OCI-LY3 (cell line): Measurements from ENCODE around the gene TARM1.
A peak's percentile ranks its signal among the peaks of the same experiment; 100 is the strongest.
"Not testable (repeated sequence)": the region's sequence is repeated elsewhere in the genome, so short reads cannot be mapped to it uniquely, and the experiment has no call there.

ENCODE experiments used
- H2AFZ ChIP-seq: fragments of 200-600, 300-600 bp; shearing (Covaris generic); 2 replicates; pipeline ENCODE4 v1.6.0; 2014; ENCODE audit warnings: antibody characterized with exemption, low read depth, low read length
- H3K27ac ChIP-seq: fragments of 200-600, 300-600 bp; sonication (generic); 2 replicates; pipeline ENCODE4 v1.5.1; 2014; ENCODE audit warnings: mild to moderate bottlenecking, low read length, moderate library complexity, mixed read lengths
- H3K27me3 ChIP-seq: fragments of 200-600, 300-600 bp; sonication (generic); 2 replicates; pipeline ENCODE4 v1.6.1; 2014; ENCODE audit warnings: low read depth, low read length, mixed read lengths
- H3K36me3 ChIP-seq: fragments of 200-600, 300-600 bp; sonication (generic); replicated peaks from 2 replicates; pipeline ENCODE3; 2014; ENCODE audit warnings: low read depth, low read length, mixed read lengths
- H3K4me1 ChIP-seq: fragments of 300-600, 200-600 bp; sonication (generic); 2 replicates; pipeline ENCODE4 v1.6.1; 2014; ENCODE audit warnings: low read length, mixed read lengths
- H3K4me2 ChIP-seq: fragments of 200-600, 300-600 bp; sonication (generic); 2 replicates; pipeline ENCODE4 v1.6.1; 2014; ENCODE audit warnings: low read length, mixed read lengths
- H3K4me3 ChIP-seq: fragments of 300-600, 200-600 bp; sonication (generic); 2 replicates; pipeline ENCODE4 v1.5.1; 2014; ENCODE audit warnings: antibody characterized with exemption, mild to moderate bottlenecking, low read length, moderate library complexity
- H3K79me2 ChIP-seq: fragments of 300-600, 200-600 bp; shearing (Covaris generic); 2 replicates; pipeline ENCODE4 v1.6.1; 2014; ENCODE audit warnings: mild to moderate bottlenecking, low read length, mixed read lengths
- H3K9ac ChIP-seq: fragments of 300-600, 200-600 bp; shearing (Covaris generic); 2 replicates; pipeline ENCODE4 v1.6.0; 2014; ENCODE audit warnings: mild to moderate bottlenecking, low read length, moderate library complexity
- H3K9me3 ChIP-seq: fragments of 200-600, 300-600 bp; shearing (Covaris generic); 2 replicates; pipeline ENCODE4 v1.6.1; 2014; ENCODE audit warnings: low read length, mixed read lengths; ENCODE audit not compliant: insufficient read depth
- H4K20me1 ChIP-seq: fragments of 200-600, 300-600 bp; sonication (generic); 2 replicates; pipeline ENCODE4 v1.6.1; 2016; ENCODE audit warnings: low read length, mixed read lengths; ENCODE audit not compliant: insufficient read depth
- EZH2phosphoT487 ChIP-seq: fragments of 200-600 bp; shearing (Covaris generic); IDR thresholded peaks from 2 replicates; pipeline ENCODE4 v1.6.1; 2018; ENCODE audit warnings: antibody characterized with exemption, mixed run types, low read depth
- TF ChIP-seq, protein P1 (sequence below): fragments of 200-600, 300-600 bp; sonication (generic); IDR thresholded peaks from 2 replicates; pipeline ENCODE4 v1.5.1; 2014; ENCODE audit warnings: antibody characterized with exemption, low read length, low read depth

TARM1 gene

DNA sequence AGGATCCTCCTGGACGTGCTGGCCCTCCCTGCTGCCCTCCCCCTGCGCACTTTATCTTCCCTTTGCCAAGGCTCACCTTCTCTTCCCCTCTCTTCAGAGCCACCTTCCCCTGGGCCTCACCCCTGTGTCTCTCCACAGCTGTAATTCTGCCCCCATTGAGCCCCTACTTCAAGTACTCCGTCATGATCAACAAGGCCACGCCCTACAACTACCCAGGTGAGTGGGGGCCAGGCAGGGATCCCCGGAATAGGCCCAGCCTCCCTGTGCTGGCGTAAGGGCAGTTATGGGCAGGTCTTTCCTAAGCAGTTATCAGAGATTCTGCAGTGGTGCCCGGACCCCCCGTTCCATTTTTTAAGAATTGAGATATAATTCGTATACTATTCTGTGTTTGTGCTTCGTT lies 24.6 kb upstream of the TARM1 start:
- H3K36me3 ChIP-seq: peaks cover 45% of the 10 kb centered on the region
- no peak overlapping the region for H3K27ac ChIP-seq
- H3K4me3 ChIP-seq: no peak overlapping the region
- H2AFZ ChIP-seq: no peak overlapping the region
- peaks cover 6% of the 10 kb centered on the region; the same call in 1 of the 2 replicates for H3K4me1 ChIP-seq
- no peaks in the 10 kb centered on the region for H3K27me3 ChIP-seq
- TF ChIP-seq, protein P1, sequence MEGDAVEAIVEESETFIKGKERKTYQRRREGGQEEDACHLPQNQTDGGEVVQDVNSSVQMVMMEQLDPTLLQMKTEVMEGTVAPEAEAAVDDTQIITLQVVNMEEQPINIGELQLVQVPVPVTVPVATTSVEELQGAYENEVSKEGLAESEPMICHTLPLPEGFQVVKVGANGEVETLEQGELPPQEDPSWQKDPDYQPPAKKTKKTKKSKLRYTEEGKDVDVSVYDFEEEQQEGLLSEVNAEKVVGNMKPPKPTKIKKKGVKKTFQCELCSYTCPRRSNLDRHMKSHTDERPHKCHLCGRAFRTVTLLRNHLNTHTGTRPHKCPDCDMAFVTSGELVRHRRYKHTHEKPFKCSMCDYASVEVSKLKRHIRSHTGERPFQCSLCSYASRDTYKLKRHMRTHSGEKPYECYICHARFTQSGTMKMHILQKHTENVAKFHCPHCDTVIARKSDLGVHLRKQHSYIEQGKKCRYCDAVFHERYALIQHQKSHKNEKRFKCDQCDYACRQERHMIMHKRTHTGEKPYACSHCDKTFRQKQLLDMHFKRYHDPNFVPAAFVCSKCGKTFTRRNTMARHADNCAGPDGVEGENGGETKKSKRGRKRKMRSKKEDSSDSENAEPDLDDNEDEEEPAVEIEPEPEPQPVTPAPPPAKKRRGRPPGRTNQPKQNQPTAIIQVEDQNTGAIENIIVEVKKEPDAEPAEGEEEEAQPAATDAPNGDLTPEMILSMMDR: no peak
- TF ChIP-seq EZH2phosphoT487: no peak
- no peak overlapping the region for H3K4me2 ChIP-seq
- peaks cover 30% of the 10 kb centered on the region for H3K79me2 ChIP-seq
- H3K9me3 ChIP-seq: no peaks in the 10 kb centered on the region
- H3K9ac ChIP-seq: no peak overlapping the region
- H4K20me1 ChIP-seq: no peaks in the 10 kb centered on the region

DNA sequence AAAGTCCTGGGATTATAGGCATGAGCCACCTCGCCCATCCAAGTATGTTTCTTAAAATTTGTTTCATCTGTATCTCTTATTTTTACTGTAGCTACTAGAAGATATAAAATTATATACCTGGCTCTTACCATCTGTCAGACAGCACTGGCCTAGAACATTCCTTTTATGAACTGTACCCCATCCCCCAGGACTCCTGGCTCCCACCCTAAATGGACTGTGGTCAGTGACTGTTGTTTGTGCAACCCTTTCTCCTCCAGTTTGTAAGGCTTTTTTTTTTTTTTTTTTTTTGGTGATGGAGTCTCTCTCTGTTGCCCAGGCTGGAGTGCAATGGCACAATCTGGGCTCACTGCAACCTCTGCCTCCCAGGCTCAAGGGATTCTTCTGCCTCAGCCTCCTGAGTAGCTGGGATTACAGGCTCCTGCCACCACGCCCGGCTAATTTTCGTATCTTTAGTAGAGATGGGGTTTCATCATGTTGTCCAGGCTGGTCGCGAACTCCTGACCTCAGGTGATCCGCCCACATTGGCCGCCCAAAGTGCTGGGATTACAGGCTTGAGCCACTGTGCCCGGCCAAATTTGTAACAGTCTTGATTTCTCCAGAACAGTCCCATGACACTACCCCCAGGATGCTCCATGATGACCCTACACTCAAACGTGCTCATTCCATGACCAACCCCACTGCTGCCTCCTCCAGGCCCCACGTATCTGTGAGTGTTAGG lies 24.0 kb upstream of the TARM1 start:
- no peak overlapping the region for H3K4me3 ChIP-seq
- no peaks in the 10 kb centered on the region for H3K27me3 ChIP-seq
- H2AFZ ChIP-seq: no peak overlapping the region
- H3K4me1 ChIP-seq: peaks cover 6% of the 10 kb centered on the region; the same call in 1 of the 2 replicates
- no peak overlapping the region for H3K4me2 ChIP-seq
- H3K9ac ChIP-seq: no peak overlapping the region
- H4K20me1 ChIP-seq: no peaks in the 10 kb centered on the region
- peaks cover 30% of the 10 kb centered on the region for H3K79me2 ChIP-seq
- H3K27ac ChIP-seq: no peak overlapping the region
- TF ChIP-seq, protein P1: no peak
- TF ChIP-seq EZH2phosphoT487: no peak
- H3K9me3 ChIP-seq: no peaks in the 10 kb centered on the region
- H3K36me3 ChIP-seq: peaks cover 40% of the 10 kb centered on the region

DNA sequence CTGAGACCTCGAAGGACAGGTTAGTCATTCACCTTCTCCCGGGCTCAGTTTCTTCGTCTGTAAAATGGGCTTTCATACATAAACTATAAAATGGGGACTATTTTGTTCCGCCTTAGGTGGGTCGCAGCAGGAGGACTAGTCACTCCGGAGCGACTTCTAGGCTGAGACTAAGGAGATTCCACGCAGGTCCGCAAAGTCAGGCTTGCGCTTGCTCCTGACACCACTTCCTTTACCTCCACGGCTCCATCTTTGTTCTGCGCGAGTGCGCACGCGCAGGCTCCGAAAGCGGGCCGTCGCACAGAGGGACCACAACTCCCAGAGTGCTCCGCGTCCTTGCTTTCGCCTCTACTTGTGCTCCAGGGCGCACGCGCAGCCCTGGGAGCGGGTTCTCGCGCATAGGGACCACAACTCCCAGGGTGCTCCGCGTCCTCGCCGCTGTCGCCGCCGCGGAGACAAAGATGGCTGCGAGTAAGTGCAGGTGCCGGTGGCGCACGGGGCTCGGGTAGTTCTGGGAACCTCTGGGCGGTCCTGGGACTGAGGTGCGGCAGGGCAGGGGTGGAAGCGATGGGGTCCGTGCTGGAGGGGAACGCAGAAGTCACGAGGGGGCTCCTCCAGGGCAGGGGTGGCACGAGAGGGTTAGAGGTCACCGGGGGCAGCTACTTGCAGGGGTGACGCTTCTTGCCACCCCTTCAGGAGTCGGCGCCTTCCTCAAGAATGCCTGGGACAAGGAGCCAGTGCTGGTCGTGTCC lies 21.4 kb upstream of the TARM1 start, which contains the start of gene NDUFA3:
NDUFA3 (plus strand) TSS at position 435 of the 749 bp plus-strand sequence; CDS start at position 459, 24 bp downstream.
- Histone ChIP-seq H2AFZ (peak within 1 kb of the TSS; percentile 90), H3K79me2 (peaks cover 30% of the 10 kb centered on the region), H3K4me1 (peaks cover 6% of the 10 kb centered on the region; the same call in 1 of the 2 replicates), H4K20me1 (no peaks in the 10 kb centered on the region), H3K9me3 (no peaks in the 10 kb centered on the region), H3K27me3 (no peaks in the 10 kb centered on the region), H3K9ac (peak within 1 kb of the TSS; percentile 74), H3K27ac (peak within 1 kb of the TSS; percentile 28; the same call in 1 of the 2 replicates), H3K4me2 (peak within 1 kb of the TSS; percentile 99), H3K36me3 (peaks cover 18% of the 10 kb centered on the region), H3K4me3 (peak within 1 kb of the TSS; percentile 91)
- TF ChIP-seq, protein P1: no peak
- no peak for TF ChIP-seq EZH2phosphoT487

DNA sequence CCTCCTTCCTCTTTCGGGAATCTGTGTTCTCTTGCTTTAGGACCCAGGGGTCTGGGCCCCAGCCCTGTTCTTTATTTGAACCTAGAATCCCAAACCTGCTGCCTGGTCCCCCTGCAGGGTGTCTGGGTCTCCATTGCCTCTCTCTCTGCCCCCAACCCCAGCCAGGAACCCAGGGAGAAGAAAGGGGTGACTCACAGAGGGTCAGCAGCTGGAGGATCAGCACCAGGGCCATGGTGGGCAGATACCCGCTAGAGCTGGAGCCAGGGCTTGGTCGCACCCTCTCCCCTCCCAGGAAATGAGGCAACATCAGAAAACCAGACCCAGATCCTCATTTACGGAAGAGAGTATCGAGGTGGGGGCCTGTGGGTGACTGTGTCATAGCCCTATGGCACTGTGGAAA lies 19.4 kb upstream of the TARM1 start, which contains the start of gene OSCAR:
OSCAR (minus strand) TSS at position 243 of the 400 bp plus-strand sequence; CDS start at position 232, 11 bp downstream.
- Histone ChIP-seq H3K27me3 (no peaks in the 10 kb centered on the region), H3K9ac (no peak within 1 kb of the TSS), H2AFZ (no peak within 1 kb of the TSS), H3K4me2 (no peak within 1 kb of the TSS), H3K36me3 (peaks cover 3% of the 10 kb centered on the region), H3K4me1 (peaks cover 12% of the 10 kb centered on the region), H3K9me3 (no peaks in the 10 kb centered on the region), H3K27ac (no peak within 1 kb of the TSS), H3K4me3 (no peak within 1 kb of the TSS), H3K79me2 (peaks cover 26% of the 10 kb centered on the region), H4K20me1 (no peaks in the 10 kb centered on the region)
- TF ChIP-seq, protein P1: no peak
- TF ChIP-seq EZH2phosphoT487: no peak

DNA sequence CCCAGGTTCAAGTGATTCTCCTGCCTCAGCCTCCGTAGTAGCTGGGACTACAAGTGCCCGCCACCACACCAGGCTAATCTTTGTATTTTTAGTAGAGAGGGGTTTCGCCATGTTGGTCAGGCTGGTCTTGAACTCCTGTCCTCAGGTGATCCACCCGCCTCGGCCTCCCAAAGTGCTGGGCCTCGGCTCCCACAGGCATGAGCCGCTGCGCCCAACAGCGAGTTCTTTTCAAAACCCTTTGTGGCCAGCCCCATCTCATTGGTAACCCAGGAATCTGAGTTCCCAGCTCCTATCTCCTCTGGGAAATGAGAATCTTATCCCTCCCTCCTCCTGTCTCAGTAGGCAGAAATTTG lies 18.7 kb upstream of the TARM1 start:
- not testable (repeated sequence) for H3K4me3 ChIP-seq, H3K36me3 ChIP-seq, H3K9ac ChIP-seq, H3K27me3 ChIP-seq, H3K9me3 ChIP-seq, H3K27ac ChIP-seq, H3K4me2 ChIP-seq, H4K20me1 ChIP-seq, H2AFZ ChIP-seq
- Histone ChIP-seq H3K4me1 (peaks cover 12% of the 10 kb centered on the region), H3K79me2 (peaks cover 22% of the 10 kb centered on the region)
